Activated naive CD4-positive, alpha-beta T cell treated with anti-CD3 and anti-CD28 coated beads for 36 hours (primary cell): Measurements from ENCODE around the gene MTCL1. TPM values are rescaled to one million over a fixed set of nuclear protein-coding genes. Genes with fewer than 3 reads are reported as not detected.

Experiments
- CTCF ChIA-PET: fragments of 350-600 bp; sonication (Branson Sonifier 250); formaldehyde crosslinking; loops from one replicate; lab custom pipeline; 2021; ENCODE audit warnings: antibody characterized with exemption; lab: Charles Lee
- DNase-seq: peaks from one replicate; pipeline ENCODE4 v3.0.0-alpha.2; 2020
- H3K27ac Mint-ChIP-seq: one replicate; pipeline ENCODE4 v1.8.0; 2021; ENCODE audit warnings: mild to moderate bottlenecking, mixed read lengths
- H3K27me3 Mint-ChIP-seq: one replicate; pipeline ENCODE4 v1.8.0; 2021; ENCODE audit warnings: low read depth, mixed read lengths
- H3K36me3 Mint-ChIP-seq: one replicate; pipeline ENCODE4 v1.8.0; 2021; ENCODE audit warnings: low read depth, mixed read lengths
- H3K4me1 Mint-ChIP-seq: one replicate; pipeline ENCODE4 v1.8.0; 2021; ENCODE audit warnings: low read depth, mixed read lengths
- H3K4me3 Mint-ChIP-seq: one replicate; pipeline ENCODE4 v1.8.0; 2021; ENCODE audit warnings: mild to moderate bottlenecking, moderate library complexity, mixed read lengths
- H3K9me3 Mint-ChIP-seq: one replicate; pipeline ENCODE4 v1.8.0; 2021; ENCODE audit warnings: mixed read lengths
- intact Hi-C: fragments of 100-400 bp; cut with micrococcal nuclease; formaldehyde crosslinking; loops from one replicate; pipeline ENCODE4 v1.15.1; 2023
- total RNA-seq, 2 experiments: library from RNA; stranded (reverse); gene quantifications; one replicate each; pipeline ENCODE4 v1.2.3, GENCODE V29; 2021

MTCL1 gene
- total RNA-seq, 2 experiments from 2014 or later, result 0.15 to 0.31 TPM

DNA sequence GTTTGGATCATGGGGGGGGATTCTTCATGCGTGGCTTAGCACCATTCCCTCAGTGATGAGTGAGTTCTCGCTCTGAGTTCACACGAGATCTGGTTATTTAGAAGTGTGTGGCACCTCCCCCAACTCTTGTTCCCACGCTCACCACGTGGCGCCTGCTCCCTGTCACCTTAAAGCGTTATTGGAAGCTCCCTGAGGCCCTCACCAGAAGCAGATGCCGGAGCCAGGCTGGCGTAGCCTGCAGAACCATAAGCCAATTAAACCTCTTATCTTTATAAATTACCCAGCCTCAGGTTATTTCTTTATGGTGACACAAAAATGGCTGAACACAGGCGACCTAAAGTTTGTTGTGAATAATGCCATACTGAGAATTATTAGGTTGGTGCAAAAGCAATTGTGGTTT, 10.5 kb upstream of the MTCL1 start:
- DNase-seq, result no peak
- H3K36me3 Mint-ChIP-seq, result no peaks in the 10 kb centered on the region
- intact Hi-C loops, result no loop called here
- peaks cover 4% of the 10 kb centered on the region for H3K27me3 Mint-ChIP-seq
- H3K4me1 Mint-ChIP-seq, result no peaks in the 10 kb centered on the region
- CTCF ChIA-PET, result interaction anchor here (1.0 to 4.0 kb wide), 5 partner anchors 9 to 293 kb away, joined by 3 to 53 read pairs (median 4); no protein-coding TSS in a partner anchor
- no peak overlapping the region for H3K4me3 Mint-ChIP-seq
- no peak overlapping the region for H3K27ac Mint-ChIP-seq
- no peaks in the 10 kb centered on the region for H3K9me3 Mint-ChIP-seq

DNA sequence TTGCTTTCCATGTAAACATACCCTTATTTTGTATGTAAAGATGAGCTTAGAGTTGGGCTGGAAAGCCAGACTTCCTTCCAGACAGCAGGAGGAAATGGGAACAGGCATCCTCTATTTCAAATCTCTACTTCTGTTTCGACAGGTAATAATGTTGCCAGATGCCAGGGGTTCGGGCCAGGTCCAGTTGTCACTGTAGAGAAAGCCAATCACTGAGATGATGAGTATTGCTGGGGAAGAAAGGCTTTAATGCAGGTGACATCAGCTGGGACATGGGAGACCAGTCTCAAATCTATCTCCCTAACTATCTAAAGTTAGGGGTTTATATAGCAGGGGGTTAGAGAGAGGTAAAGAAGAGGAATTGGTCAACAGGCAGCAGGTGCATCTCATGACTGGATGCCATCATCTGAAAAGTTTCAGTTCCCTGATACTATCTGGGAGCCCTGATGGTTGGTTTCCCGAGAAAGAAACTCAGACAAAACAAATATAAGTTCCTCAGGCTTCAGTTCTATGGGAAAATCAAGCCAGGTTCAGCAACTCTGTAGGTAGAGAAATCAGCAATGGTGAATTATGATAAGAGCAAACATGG, 9.3 kb upstream of the MTCL1 start:
- no peak overlapping the region for H3K27ac Mint-ChIP-seq
- intact Hi-C loops, result loop anchor here (1.0 to 2.0 kb wide), 5 partner anchors 41 to 820 kb away; no protein-coding TSS in a partner anchor
- H3K9me3 Mint-ChIP-seq, result no peaks in the 10 kb centered on the region
- no peak overlapping the region for H3K4me3 Mint-ChIP-seq
- CTCF ChIA-PET, result interaction anchor here (0.6 to 4.0 kb wide), 12 partner anchors 9 to 1219 kb away, joined by 3 to 53 read pairs (median 3); no protein-coding TSS in a partner anchor
- H3K27me3 Mint-ChIP-seq, result peaks cover 5% of the 10 kb centered on the region
- no peaks in the 10 kb centered on the region for H3K4me1 Mint-ChIP-seq
- no peak for DNase-seq
- no peaks in the 10 kb centered on the region for H3K36me3 Mint-ChIP-seq

DNA sequence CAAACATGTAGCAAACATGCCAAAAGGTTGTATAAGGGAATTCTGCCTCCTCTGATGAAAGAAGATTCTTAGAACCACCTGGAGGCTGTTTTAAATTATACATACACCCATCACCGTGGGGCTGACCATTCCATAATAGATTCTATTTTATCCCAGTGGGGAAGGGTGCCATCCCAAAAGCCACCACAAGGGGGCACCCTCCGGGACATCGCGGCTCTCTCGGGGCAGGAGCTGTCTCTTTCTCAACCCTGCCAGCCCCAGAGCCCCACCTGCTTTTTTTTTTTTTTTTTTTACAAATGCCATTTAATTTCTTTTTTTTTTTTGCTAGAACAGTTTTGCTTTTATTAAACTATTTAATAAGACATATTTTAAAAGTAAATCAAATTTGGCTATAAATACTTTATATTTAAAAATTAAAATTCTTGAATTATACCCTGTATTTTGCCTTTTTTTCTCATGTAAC, 8.6 kb upstream of the MTCL1 start:
- no peaks in the 10 kb centered on the region for H3K36me3 Mint-ChIP-seq
- H3K27ac Mint-ChIP-seq, result no peak overlapping the region
- no peak overlapping the region for H3K4me3 Mint-ChIP-seq
- intact Hi-C loops, result loop anchor here (1.0 to 2.0 kb wide), 5 partner anchors 42 to 820 kb away; no protein-coding TSS in a partner anchor
- H3K4me1 Mint-ChIP-seq, result no peaks in the 10 kb centered on the region
- H3K9me3 Mint-ChIP-seq, result no peaks in the 10 kb centered on the region
- H3K27me3 Mint-ChIP-seq, result peaks cover 8% of the 10 kb centered on the region
- peak; percentile 76 for DNase-seq
- CTCF ChIA-PET, result interaction anchor here (0.5 to 4.0 kb wide), 10 partner anchors 10 to 463 kb away, joined by 3 to 53 read pairs (median 6); no protein-coding TSS in a partner anchor

DNA sequence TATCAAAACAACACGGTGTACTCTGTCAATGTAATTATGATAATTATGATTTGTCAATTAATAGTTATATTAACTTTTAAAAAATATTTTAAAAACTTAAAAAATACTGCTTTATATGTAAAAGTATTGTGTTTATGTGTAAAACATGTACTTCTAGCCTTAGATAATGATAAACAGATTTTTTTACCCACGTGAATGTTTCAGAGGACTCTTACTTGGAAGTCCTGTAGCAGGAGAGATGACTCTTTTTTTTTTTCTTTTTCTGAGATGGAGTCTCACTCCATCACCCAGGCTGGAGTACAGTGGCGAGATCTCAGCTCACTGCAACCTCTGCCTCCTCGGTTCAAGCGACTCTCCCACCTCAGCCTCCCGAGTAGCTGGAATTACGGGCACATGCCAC, 6.2 kb upstream of the MTCL1 start:
- Mint-ChIP-seq H3K9me3 (no peaks in the 10 kb centered on the region), H3K27ac (no peak overlapping the region), H3K4me3 (no peak overlapping the region), H3K36me3 (no peaks in the 10 kb centered on the region), H3K27me3 (peaks cover 27% of the 10 kb centered on the region), H3K4me1 (peaks cover 3% of the 10 kb centered on the region)
- no peak for DNase-seq
- intact Hi-C loops, result no loop called here
- CTCF ChIA-PET, result interaction anchor here (1.5 kb wide), 1 partner anchor 289 kb away, joined by 4 read pairs; no protein-coding TSS in a partner anchor

DNA sequence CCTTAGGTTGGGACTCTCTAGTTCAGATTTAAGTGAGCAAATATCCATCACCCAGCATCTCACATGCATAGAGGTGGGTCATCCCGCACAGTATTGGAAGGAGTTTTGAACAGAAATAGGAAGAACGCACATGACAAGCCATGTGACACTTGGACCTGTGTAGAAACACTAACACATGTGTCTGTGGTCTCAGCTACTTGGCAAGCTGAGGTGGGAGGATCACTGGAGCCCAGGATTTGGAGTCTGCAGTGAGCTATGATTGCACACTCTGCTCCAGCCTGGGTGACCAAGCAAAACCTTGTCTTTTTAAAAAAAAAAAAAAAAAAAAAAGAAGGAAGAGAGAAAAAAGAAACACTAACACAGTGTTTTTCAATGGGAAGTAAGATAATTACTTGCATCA, 5.4 kb upstream of the MTCL1 start:
- intact Hi-C loops, result no loop called here
- no peak for DNase-seq
- Mint-ChIP-seq H3K36me3 (no peaks in the 10 kb centered on the region), H3K27me3 (peaks cover 28% of the 10 kb centered on the region), H3K4me3 (no peak overlapping the region), H3K9me3 (no peaks in the 10 kb centered on the region), H3K4me1 (peaks cover 8% of the 10 kb centered on the region), H3K27ac (no peak overlapping the region)
- CTCF ChIA-PET, result interaction anchor here (1.3 kb wide), 1 partner anchor 288 kb away, joined by 5 read pairs; no protein-coding TSS in a partner anchor

DNA sequence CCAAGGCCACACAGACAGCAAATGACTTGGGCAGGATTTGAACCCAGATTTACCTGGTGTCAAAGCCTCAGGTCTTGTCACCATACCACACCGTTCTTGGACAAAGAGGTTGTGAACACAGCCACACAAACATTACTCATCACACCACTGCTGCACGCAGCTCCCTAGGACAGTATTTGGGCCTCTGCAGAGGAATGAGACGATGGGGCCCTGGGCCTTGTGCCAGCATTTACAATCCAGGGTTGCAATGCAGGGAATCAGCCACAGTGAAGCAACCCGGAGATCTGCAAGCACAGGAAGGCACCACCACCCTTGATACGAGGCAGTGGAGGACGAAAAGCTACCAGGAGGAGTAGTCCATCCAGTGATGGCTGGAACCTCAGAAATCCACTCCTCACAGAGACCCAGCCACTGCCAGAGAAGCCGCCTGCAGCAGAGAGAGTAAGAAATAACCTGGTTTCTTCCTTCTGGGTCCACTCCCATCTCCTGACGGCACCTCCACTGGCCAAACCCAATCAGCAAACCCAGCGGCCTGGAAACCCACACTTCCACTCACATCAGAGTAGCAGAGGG, 3.7 kb upstream of the MTCL1 start:
- H3K4me1 Mint-ChIP-seq, result peaks cover 8% of the 10 kb centered on the region
- H3K9me3 Mint-ChIP-seq, result no peaks in the 10 kb centered on the region
- H3K4me3 Mint-ChIP-seq, result no peak overlapping the region
- intact Hi-C loops, result no loop called here
- peaks cover 28% of the 10 kb centered on the region for H3K27me3 Mint-ChIP-seq
- no peaks in the 10 kb centered on the region for H3K36me3 Mint-ChIP-seq
- DNase-seq, result no peak
- no peak overlapping the region for H3K27ac Mint-ChIP-seq
- CTCF ChIA-PET, result interaction anchor here (1.0 kb wide), 1 partner anchor 286 kb away, joined by 3 read pairs; no protein-coding TSS in a partner anchor

DNA sequence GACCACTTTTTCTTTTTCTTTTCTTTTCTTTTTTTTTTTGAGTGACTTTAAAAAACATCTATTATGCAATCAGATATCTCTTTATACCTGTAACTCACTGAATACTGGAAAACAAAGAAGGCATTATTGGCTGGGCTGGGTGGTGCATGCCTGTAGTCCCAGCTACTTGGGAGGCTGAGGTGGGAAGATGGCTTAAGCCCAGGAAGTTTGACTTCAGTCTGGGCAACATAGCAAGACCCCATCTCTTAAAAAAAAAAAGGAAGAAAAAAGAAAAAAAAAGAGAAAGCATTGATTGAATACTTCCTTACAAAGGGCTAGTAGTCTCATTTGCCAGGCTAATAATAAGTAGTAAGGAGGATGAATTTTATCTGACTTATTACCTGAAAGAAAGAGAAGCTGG, 2.7 kb upstream of the MTCL1 start:
- H3K36me3 Mint-ChIP-seq, result no peaks in the 10 kb centered on the region
- peaks cover 39% of the 10 kb centered on the region for H3K27me3 Mint-ChIP-seq
- CTCF ChIA-PET, result interaction anchor here (0.6 to 1.1 kb wide), 3 partner anchors 47 to 445 kb away, joined by 3 read pairs; no protein-coding TSS in a partner anchor
- H3K4me1 Mint-ChIP-seq, result peaks cover 12% of the 10 kb centered on the region
- no peak for DNase-seq
- H3K9me3 Mint-ChIP-seq, result no peaks in the 10 kb centered on the region
- intact Hi-C loops, result no loop called here
- H3K4me3 Mint-ChIP-seq, result no peak overlapping the region
- no peak overlapping the region for H3K27ac Mint-ChIP-seq

DNA sequence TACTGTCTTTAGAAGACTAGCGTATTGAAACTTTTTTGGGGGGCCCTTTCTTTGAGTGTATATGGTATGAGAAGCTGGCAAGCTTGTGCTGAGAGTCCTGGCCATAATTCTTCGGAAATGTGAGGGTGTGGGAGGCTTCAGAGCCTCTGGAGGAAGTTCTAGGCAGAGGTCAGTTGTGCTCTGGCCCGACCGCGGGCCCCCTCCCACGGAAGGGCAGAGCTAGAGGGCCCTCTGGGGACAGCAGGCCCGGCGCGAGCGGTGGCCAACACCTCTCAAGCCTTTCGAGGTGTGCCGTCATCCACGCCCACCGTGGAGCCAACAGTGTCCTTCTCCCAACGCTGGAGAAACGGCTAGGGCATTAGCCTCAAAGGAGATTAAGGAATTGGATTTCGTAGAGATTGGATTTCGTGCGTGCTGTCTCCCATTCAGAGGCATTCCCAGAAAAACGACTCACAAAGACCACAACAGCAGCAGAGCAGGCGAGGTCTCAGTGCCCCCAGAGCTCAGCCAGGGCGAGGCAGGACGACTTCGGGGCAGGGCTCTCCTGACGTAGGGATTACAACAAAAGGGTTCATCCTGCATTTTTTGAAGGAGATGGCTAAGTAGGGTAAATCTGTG, 2.2 kb upstream of the MTCL1 start:
- Mint-ChIP-seq H3K36me3 (no peaks in the 10 kb centered on the region), H3K4me1 (peaks cover 12% of the 10 kb centered on the region), H3K9me3 (no peaks in the 10 kb centered on the region), H3K27me3 (peaks cover 44% of the 10 kb centered on the region), H3K4me3 (no peak overlapping the region), H3K27ac (no peak overlapping the region)
- CTCF ChIA-PET, result interaction anchor here (0.6 to 1.1 kb wide), 2 partner anchors 46 to 444 kb away, joined by 3 read pairs; no protein-coding TSS in a partner anchor
- intact Hi-C loops, result no loop called here
- DNase-seq, result no peak

DNA sequence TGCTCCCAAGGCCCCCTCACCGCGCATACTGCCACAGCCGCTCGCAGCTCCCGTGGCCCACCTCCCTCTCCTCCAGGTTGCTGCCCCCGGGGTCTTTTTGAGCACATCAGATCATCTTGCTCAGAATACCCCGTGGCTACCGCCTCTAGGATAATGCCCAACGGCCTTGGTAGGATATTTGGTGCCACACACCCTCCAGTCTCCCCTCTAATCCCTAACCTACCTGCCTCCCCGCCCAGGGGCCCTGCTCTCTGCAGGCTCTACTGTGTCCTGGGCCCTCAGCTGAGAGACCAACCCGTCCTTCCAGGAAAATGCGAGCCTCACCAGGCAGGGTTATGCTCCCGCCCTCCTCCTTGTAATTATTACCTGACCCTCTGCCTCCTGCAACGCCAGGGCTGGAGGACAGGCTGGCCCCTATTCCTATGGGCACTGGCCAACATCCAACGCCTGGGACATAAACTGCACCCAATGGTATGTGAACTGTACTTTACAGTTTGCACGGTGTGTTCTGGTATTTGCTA, 1.5 kb upstream of the MTCL1 start:
- no peak overlapping the region for H3K27ac Mint-ChIP-seq
- no peaks in the 10 kb centered on the region for H3K9me3 Mint-ChIP-seq
- intact Hi-C loops, result loop anchor here (1.0 to 2.0 kb wide), 5 partner anchors 51 to 1209 kb away; partner anchors contain the start of genes ANKRD12, RAB12 and TWSG1
- CTCF ChIA-PET, result interaction anchor here (1.1 kb wide), 1 partner anchor 46 kb away, joined by 3 read pairs; no protein-coding TSS in a partner anchor
- peaks cover 47% of the 10 kb centered on the region for H3K27me3 Mint-ChIP-seq
- no peaks in the 10 kb centered on the region for H3K36me3 Mint-ChIP-seq
- H3K4me1 Mint-ChIP-seq, result peaks cover 12% of the 10 kb centered on the region
- DNase-seq, result no peak
- H3K4me3 Mint-ChIP-seq, result peak overlapping the region; percentile 80

DNA sequence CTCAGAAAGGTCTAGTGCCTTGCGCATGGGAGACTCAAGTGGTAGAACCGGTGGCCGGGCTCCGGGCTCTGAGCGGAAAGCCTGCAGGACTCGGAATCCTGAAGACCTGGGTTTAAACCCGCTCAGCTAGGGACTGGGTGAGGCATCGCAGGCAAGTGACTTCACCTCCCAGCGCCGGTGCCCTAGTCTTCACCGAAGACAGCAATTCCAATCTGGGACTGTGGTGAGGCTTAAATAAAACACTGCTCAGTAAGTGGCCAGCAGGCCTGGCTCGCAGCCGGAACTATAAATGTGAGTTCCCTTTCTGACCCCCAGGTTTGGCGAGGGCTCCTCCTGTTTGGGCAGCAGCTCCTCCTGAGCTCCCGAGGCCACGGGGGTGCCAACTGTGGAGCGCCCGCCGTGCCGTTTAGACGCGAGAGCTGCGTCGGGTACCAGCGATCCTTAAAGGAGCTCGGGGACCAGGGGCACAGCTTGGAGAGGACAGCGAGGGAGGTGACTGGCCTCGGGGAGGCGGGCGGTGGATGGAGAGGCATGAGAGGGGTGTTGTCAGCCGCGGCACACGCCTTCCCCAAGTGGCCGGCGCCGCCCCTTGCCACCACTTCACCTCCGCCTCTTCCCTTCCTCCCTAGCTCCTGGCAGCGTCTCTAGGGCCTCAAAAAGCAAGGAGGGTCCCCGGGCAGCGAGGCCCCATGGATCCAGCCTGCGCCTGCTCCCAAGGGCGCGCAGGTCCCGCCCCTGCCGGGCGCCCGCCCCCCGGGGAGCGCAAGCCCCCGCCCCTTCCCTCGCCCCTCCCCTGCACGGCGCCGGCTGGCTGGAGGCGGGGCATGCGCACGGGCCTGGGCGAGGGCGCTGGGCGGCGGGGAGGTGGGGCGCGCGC, 757 bp upstream of the MTCL1 start:
- peak overlapping the region; percentile 80 for H3K4me3 Mint-ChIP-seq
- no peak overlapping the region for H3K27ac Mint-ChIP-seq
- no peaks in the 10 kb centered on the region for H3K9me3 Mint-ChIP-seq
- DNase-seq, result peak; percentile 82
- H3K4me1 Mint-ChIP-seq, result peaks cover 12% of the 10 kb centered on the region
- CTCF ChIA-PET, result interaction anchor here (1.3 kb wide), 1 partner anchor 279 kb away, joined by 3 read pairs; no protein-coding TSS in a partner anchor
- peaks cover 46% of the 10 kb centered on the region for H3K27me3 Mint-ChIP-seq
- intact Hi-C loops, result loop anchor here (1.0 to 2.0 kb wide), 6 partner anchors 51 to 1208 kb away; partner anchors contain the start of genes ANKRD12, RAB12, RALBP1 and TWSG1
- H3K36me3 Mint-ChIP-seq, result no peaks in the 10 kb centered on the region
